ENCODE data around the gene DCPS. TPM values are rescaled to one million over a fixed set of nuclear protein-coding genes. Genes with fewer than 3 reads are reported as not detected.
"Not testable (repeated sequence)": the region's sequence is repeated elsewhere in the genome, so short reads cannot be mapped to it uniquely, and the experiment has no call there.

The DCPS gene
- polyA plus RNA-seq, 4 donors: 12.2 to 23.3 (median 16.4) TPM

DNA sequence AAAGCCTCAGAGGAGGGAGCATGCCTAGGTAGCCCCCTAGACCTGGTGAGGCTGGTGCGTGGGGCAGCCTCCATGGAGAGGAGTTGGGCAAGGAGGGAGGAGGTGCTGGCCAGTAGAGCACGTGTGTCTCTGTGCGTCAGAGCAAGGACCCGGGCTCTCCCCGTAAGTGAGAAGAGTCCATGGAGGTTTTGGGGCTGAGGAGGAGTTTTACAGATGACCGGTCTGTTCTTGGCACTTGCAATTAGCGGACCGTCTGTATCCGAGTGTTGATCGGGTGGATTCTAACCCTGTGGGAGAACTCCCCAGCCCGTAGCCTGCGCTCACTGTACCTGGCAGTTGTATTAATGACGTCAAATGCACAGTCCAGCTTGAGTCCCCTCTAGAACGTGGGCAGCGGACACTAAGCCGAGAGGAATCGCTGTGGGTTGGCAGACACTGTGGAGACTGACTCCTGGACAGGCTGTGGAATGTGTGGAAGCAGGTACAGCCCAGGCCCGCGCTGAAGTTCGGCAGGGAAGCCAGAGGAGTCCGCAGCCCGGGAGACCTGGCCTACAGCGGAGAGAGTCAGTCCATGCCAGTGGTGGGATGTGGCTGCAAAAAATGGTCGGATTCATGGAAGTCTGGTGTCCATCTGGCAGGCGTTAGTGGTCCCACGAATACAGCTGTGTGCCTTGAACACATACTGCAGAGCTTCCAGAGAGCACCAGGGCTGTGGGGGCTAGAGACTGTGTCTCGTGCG lies 70.9 kb downstream of the DCPS start:
- not testable (repeated sequence) for FAIRE-seq; H3K36me3 ChIP-seq (ENCODE audit: control insufficient read depth in 3 of 3, insufficient read depth in 2 of 3, low read depth in 1 of 3, low read length in 3 of 3); H3K27me3 ChIP-seq (ENCODE audit: control insufficient read depth in 3 of 3, insufficient read depth in 3 of 3, low read length in 3 of 3); H3K4me1 ChIP-seq (ENCODE audit: control insufficient read depth in 3 of 3, insufficient read depth in 2 of 3, low read depth in 1 of 3, low read length in 2 of 3); H3K9me3 ChIP-seq (ENCODE audit: control insufficient read depth in 2 of 2, insufficient read depth in 1 of 2, low read depth in 1 of 2, low read length in 1 of 2); H3K4me3 ChIP-seq (ENCODE audit: low read depth in 1 of 3, low read length in 3 of 3); H3K27ac ChIP-seq (ENCODE audit: low read depth in 1 of 3, low read length in 2 of 3); DNase-seq
- WGBS, 3 donors: 85 to 89% (median 89%) methylated on average over 13 to 20 of the region's 28 CpGs

DNA sequence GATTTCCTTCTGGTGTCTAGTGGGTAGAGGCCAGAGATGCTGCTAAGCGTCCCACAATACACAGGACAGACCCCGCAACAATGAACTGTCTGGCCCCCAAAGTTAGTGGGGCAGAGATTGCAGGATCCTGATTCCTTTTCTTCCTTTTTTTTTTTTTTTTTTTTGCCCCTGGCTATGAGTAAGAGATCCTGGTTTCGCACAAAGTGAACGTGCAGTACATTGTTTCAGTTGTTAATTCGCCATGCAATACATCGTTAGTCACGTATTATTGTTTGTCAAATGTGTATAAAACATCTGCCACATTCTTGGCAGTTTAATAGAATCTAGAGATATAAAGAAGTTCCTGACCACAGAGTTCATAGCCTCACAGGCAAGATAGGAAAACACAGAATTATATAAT lies 71.9 kb downstream of the DCPS start:
- no peak for FAIRE-seq

DNA sequence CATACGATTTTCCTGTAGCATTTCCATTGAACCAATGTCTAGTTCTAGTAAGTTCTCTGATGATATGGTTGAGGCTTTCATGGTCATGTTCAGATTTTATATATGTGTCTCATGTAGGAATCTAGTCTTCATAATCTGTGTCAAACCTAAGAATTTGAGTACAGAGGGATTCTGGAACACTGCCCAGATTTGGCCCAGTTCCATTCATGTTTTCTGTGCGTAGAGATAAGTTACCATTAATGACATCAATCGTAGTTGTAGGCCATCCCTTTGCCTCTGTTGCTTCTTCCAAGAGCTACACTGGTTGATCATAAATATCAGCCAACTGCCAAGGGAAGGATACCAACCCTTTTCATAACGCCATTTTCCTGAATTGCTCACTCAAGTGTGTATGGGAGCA lies 74.9 kb downstream of the DCPS start:
- Histone ChIP-seq H3K4me3 (ENCODE audit: low read depth in 1 of 3, low read length in 3 of 3) (no peak overlapping the region), H3K9me3 (ENCODE audit: control insufficient read depth in 2 of 2, insufficient read depth in 1 of 2, low read depth in 1 of 2, low read length in 1 of 2) (no peaks in the 10 kb centered on the region), H3K27me3 (ENCODE audit: control insufficient read depth in 3 of 3, insufficient read depth in 3 of 3, low read length in 3 of 3) (no peaks in the 10 kb centered on the region), H3K4me1 (ENCODE audit: control insufficient read depth in 3 of 3, insufficient read depth in 2 of 3, low read depth in 1 of 3, low read length in 2 of 3) (no peaks in the 10 kb centered on the region), H3K36me3 (ENCODE audit: control insufficient read depth in 3 of 3, insufficient read depth in 2 of 3, low read depth in 1 of 3, low read length in 3 of 3) (peaks cover 0 to 4% (median 0%) of the 10 kb centered on the region in 3 donors), H3K27ac (ENCODE audit: low read depth in 1 of 3, low read length in 2 of 3) (no peak overlapping the region)
- FAIRE-seq (no peak), DNase-seq (no peak)
- 50 to 66% (median 57%) methylated on average over 4 of the region's 4 CpGs for WGBS, 3 donors

More for the DNA sequence above, 71.9 kb downstream of the DCPS start:
- no peaks in the 10 kb centered on the region for H3K27me3 ChIP-seq (ENCODE audit: control insufficient read depth in 3 of 3, insufficient read depth in 3 of 3, low read length in 3 of 3)
- H3K4me3 ChIP-seq (ENCODE audit: low read depth in 1 of 3, low read length in 3 of 3): no peak overlapping the region
- H3K36me3 ChIP-seq (ENCODE audit: control insufficient read depth in 3 of 3, insufficient read depth in 2 of 3, low read depth in 1 of 3, low read length in 3 of 3): no peaks in the 10 kb centered on the region
- no peak overlapping the region for H3K27ac ChIP-seq (ENCODE audit: low read depth in 1 of 3, low read length in 2 of 3)
- 78 to 82% (median 82%) methylated on average over 7 of the region's 7 CpGs for WGBS, 3 donors
- no peaks in the 10 kb centered on the region for H3K9me3 ChIP-seq (ENCODE audit: control insufficient read depth in 2 of 2, insufficient read depth in 1 of 2, low read depth in 1 of 2, low read length in 1 of 2)
- no peak for DNase-seq
- no peaks in the 10 kb centered on the region for H3K4me1 ChIP-seq (ENCODE audit: control insufficient read depth in 3 of 3, insufficient read depth in 2 of 3, low read depth in 1 of 3, low read length in 2 of 3)

DNA sequence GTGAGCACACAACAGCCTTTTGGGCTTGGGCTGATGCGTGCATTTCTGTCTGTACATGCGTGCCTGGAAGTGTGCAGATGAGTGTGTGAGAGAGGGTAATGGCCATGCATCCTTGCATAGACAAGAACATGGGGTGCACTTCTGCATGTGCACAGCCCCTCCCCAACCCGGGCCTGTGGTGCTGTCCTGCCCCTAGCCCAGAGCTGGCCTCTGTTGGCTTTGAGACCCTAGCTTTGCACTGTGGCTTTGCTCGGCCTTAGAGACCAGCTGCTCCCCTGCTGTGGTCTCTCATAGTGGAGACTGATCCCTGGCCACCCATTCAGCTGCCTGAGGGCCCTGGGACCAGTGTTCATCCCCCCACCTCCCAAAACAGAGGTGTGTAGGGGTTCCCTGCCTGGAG lies 77.0 kb downstream of the DCPS start:
- Histone ChIP-seq H3K27me3 (ENCODE audit: control insufficient read depth in 3 of 3, insufficient read depth in 3 of 3, low read length in 3 of 3) (no peaks in the 10 kb centered on the region), H3K36me3 (ENCODE audit: control insufficient read depth in 3 of 3, insufficient read depth in 2 of 3, low read depth in 1 of 3, low read length in 3 of 3) (peaks cover 0 to 8% (median 0%) of the 10 kb centered on the region in 3 donors), H3K9me3 (ENCODE audit: control insufficient read depth in 2 of 2, insufficient read depth in 1 of 2, low read depth in 1 of 2, low read length in 1 of 2) (no peaks in the 10 kb centered on the region), H3K4me1 (ENCODE audit: control insufficient read depth in 3 of 3, insufficient read depth in 2 of 3, low read depth in 1 of 3, low read length in 2 of 3) (no peaks in the 10 kb centered on the region), H3K27ac (ENCODE audit: low read depth in 1 of 3, low read length in 2 of 3) (no peak overlapping the region), H3K4me3 (ENCODE audit: low read depth in 1 of 3, low read length in 3 of 3) (no peak overlapping the region)
- no peak for FAIRE-seq
- WGBS, 3 donors: 80 to 86% (median 86%) methylated on average over 4 of the region's 4 CpGs
- DNase-seq: no peak

DNA sequence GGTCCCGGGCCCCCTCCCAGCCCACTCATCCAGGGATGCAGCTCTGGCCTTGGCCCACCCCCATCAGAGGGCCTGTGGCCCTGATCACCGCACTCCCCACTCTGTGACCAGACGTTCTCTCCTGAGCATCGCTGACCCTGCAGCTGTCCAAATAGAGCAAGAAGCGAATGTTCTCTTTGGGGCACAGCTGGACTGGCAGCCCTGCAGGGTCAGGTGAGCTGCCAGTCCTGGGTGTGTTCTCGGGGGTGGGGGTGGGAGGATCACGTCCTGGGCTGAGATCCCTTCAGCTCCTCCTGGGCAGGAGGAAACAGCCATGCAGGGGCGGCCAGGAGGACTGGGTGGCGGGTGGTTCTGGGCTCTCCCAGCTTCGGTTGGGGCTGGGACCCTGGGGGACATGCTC lies 78.1 kb downstream of the DCPS start:
- DNase-seq; H3K27me3 ChIP-seq (ENCODE audit: control insufficient read depth in 3 of 3, insufficient read depth in 3 of 3, low read length in 3 of 3); H3K27ac ChIP-seq (ENCODE audit: low read depth in 1 of 3, low read length in 2 of 3); H3K4me3 ChIP-seq (ENCODE audit: low read depth in 1 of 3, low read length in 3 of 3); FAIRE-seq; H3K36me3 ChIP-seq (ENCODE audit: control insufficient read depth in 3 of 3, insufficient read depth in 2 of 3, low read depth in 1 of 3, low read length in 3 of 3); H3K9me3 ChIP-seq (ENCODE audit: control insufficient read depth in 2 of 2, insufficient read depth in 1 of 2, low read depth in 1 of 2, low read length in 1 of 2); H3K4me1 ChIP-seq (ENCODE audit: control insufficient read depth in 3 of 3, insufficient read depth in 2 of 3, low read depth in 1 of 3, low read length in 2 of 3): not testable (repeated sequence)
- WGBS, 3 donors: 43 to 85% (median 80%) methylated on average over 1 to 6 of the region's 10 CpGs

DNA sequence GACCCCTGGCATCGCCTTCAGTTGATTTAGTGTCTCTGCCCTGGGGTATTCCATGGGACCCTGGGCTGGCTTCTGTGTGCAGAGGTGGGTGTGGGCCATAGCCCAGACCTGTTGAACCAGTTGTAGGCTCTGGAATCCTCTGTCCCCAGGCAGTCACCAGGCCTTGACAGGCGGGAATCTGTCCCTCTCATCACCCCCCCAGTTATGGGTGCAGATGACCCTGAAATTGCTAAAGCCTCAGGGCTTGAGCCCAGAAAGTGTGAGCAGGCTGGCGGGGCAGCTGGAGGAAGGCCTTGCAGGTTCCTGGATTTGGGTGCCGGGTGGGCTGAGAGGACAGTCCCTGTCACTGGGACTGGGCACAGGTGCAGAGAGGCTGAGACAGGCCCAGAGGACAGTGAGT lies 78.8 kb downstream of the DCPS start:
- not testable (repeated sequence) for H3K27ac ChIP-seq (ENCODE audit: low read depth in 1 of 3, low read length in 2 of 3); H3K9me3 ChIP-seq (ENCODE audit: control insufficient read depth in 2 of 2, insufficient read depth in 1 of 2, low read depth in 1 of 2, low read length in 1 of 2); H3K4me3 ChIP-seq (ENCODE audit: low read depth in 1 of 3, low read length in 3 of 3); H3K4me1 ChIP-seq (ENCODE audit: control insufficient read depth in 3 of 3, insufficient read depth in 2 of 3, low read depth in 1 of 3, low read length in 2 of 3); DNase-seq; H3K27me3 ChIP-seq (ENCODE audit: control insufficient read depth in 3 of 3, insufficient read depth in 3 of 3, low read length in 3 of 3); FAIRE-seq; H3K36me3 ChIP-seq (ENCODE audit: control insufficient read depth in 3 of 3, insufficient read depth in 2 of 3, low read depth in 1 of 3, low read length in 3 of 3)
- 64 to 90% (median 75%) methylated on average over 2 to 4 of the region's 4 CpGs for WGBS, 3 donors

DNA sequence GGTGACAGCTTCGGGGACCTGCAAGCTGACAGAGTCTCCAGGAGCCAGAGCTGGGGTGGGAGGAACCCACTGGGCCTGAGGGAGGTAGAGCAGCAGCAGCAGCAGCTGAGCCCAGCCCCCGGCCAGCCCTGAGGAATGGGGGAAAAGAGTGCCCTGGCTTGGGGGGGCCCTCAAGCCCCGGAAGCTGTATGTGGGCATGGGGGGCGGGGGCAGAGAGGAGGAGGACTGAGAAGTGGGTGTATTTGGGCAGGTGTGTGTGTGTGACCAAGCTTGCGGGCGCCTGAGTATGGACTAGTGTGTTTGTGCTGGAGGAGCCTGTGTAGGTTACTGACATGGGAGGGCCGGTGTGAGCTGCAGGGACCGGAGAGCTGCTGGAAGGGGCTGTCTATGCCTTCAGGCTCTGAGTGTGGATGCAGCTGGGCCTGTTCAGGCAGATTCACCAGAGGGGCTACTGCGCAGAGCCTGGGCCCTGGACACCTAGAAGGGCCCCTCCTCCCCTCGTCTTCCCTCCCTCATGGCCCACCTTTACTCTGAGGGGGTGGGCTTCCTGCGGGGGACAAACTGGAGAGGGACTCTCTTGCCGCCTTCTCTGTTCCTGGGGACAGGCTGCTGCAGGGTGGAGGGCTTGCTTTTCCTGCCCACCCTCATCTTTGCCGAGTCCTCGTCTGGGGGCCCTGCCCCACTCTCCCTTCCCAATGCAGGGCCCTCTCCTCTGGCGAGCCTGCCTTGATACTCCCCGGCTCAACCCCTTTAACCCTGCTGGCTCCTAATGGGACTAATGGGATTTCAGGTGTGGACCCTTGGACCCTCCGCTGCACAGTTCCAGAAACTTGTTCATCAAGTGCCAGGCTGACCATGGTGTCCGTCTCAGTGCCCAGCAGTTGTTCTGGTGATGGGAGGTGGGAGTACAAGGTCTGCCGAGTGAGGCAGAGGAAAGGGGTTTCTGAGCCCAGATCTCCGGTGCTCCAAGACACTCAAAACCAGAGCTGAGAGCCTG lies 79.8 kb downstream of the DCPS start:
- Histone ChIP-seq H3K27ac (ENCODE audit: low read depth in 1 of 3, low read length in 2 of 3) (no peak overlapping the region), H3K9me3 (ENCODE audit: control insufficient read depth in 2 of 2, insufficient read depth in 1 of 2, low read depth in 1 of 2, low read length in 1 of 2) (no peaks in the 10 kb centered on the region), H3K27me3 (ENCODE audit: control insufficient read depth in 3 of 3, insufficient read depth in 3 of 3, low read length in 3 of 3) (no peaks in the 10 kb centered on the region), H3K36me3 (ENCODE audit: control insufficient read depth in 3 of 3, insufficient read depth in 2 of 3, low read depth in 1 of 3, low read length in 3 of 3) (peaks cover 0 to 8% (median 0%) of the 10 kb centered on the region in 3 donors), H3K4me3 (ENCODE audit: low read depth in 1 of 3, low read length in 3 of 3) (no peak overlapping the region), H3K4me1 (ENCODE audit: control insufficient read depth in 3 of 3, insufficient read depth in 2 of 3, low read depth in 1 of 3, low read length in 2 of 3) (no peaks in the 10 kb centered on the region)
- no peak for FAIRE-seq
- no peak for DNase-seq
- 79 to 82% (median 82%) methylated on average over 17 to 20 of the region's 20 CpGs for WGBS, 3 donors

DNA sequence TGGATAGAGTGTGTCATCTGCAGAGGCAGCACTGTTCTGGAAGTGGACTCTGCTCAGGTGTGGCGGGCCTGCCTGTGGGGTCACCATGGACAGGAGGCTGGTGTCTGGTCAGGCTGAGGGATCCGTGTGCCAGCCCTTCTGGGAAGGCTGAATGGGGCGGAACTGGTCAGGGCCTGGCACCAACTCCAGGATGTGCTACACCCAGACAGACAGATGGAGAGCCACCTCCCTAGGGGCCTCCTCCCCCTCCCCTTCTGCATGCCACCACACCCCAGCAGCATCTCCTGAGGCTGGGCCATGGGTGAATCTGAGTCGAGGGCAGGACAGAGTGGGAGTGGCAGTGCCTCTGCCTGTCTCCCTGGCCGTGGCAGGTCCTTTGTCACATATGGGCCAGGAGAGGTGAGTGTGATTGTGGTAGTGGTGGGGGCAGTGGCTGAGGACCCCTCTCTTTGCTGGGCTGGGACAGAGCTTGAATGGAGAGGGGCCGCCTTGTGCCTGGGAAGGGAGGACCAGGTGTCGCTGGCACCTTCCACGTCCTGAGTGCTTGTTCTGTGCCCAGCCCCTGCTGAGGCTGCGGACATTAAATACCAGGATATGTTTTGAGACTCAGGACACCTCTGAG lies 80.7 kb downstream of the DCPS start:
- no peak overlapping the region for H3K4me3 ChIP-seq (ENCODE audit: low read depth in 1 of 3, low read length in 3 of 3)
- H3K36me3 ChIP-seq (ENCODE audit: control insufficient read depth in 3 of 3, insufficient read depth in 2 of 3, low read depth in 1 of 3, low read length in 3 of 3): peaks cover 0 to 8% (median 0%) of the 10 kb centered on the region in 3 donors
- no peaks in the 10 kb centered on the region for H3K9me3 ChIP-seq (ENCODE audit: control insufficient read depth in 2 of 2, insufficient read depth in 1 of 2, low read depth in 1 of 2, low read length in 1 of 2)
- no peak for DNase-seq
- no peak overlapping the region for H3K27ac ChIP-seq (ENCODE audit: low read depth in 1 of 3, low read length in 2 of 3)
- FAIRE-seq: no peak
- WGBS, 3 donors: 59 to 96% (median 80%) methylated on average over 5 to 9 of the region's 9 CpGs
- H3K4me1 ChIP-seq (ENCODE audit: control insufficient read depth in 3 of 3, insufficient read depth in 2 of 3, low read depth in 1 of 3, low read length in 2 of 3): no peaks in the 10 kb centered on the region
- no peaks in the 10 kb centered on the region for H3K27me3 ChIP-seq (ENCODE audit: control insufficient read depth in 3 of 3, insufficient read depth in 3 of 3, low read length in 3 of 3)

Data from small intestine (tissue), 7 donors.